ENCODE results near the gene RGS11. TPM values are rescaled to one million over a fixed set of nuclear protein-coding genes. Genes with fewer than 3 reads are reported as not detected.

Gene RGS11
- total and polyA plus RNA-seq, 10 donors = 0.79 to 5.4 (median 2.2) TPM

- no peaks in the 10 kb centered on the region for H3K9me3 ChIP-seq
- WGBS, 5 donors = 92 to 96% (median 95%) methylated on average over 14 to 35 of the region's 35 CpGs
- H3K27ac ChIP-seq = no peak overlapping the region
- no peaks in the 10 kb centered on the region for H3K27me3 ChIP-seq (replicated peaks in 1 of 7)
- DNase-seq = no peak
- TF ChIP-seq CTCF (IDR thresholded peaks at IDR 0.05 in 8 of 11, conservative IDR thresholded peaks at IDR 0.05 in 3 of 11) = no peak
- no peak for TF ChIP-seq POLR2A (IDR thresholded peaks at IDR 0.05)
- TF ChIP-seq POLR2AphosphoS5 (IDR thresholded peaks at IDR 0.05) = no peak
- peaks cover 0 to 7% (median 0%) of the 10 kb centered on the region in 6 donors for H3K4me1 ChIP-seq
- intact Hi-C loops (cut with DNase I; ENCODE audit: low total_unique reads) = no loop called here
- H3K4me3 ChIP-seq = no peak overlapping the region
- peaks cover 0 to 74% (median 55%) of the 10 kb centered on the region in 6 donors for H3K36me3 ChIP-seq
Measured at GRCh38 chr16:263182-263774, 12.5 kb downstream of the RGS11 start.

- no peak overlapping the region for H3K27ac ChIP-seq
- no peak for DNase-seq
- peaks cover 0 to 7% (median 0%) of the 10 kb centered on the region in 6 donors for H3K4me1 ChIP-seq
- WGBS, 5 donors = 89 to 97% (median 94%) methylated on average over 28 to 29 of the region's 29 CpGs
- H3K27me3 ChIP-seq (replicated peaks in 1 of 7) = no peaks in the 10 kb centered on the region
- TF ChIP-seq CTCF (IDR thresholded peaks at IDR 0.05 in 8 of 11, conservative IDR thresholded peaks at IDR 0.05 in 3 of 11) (no peak), POLR2A (IDR thresholded peaks at IDR 0.05) (no peak), POLR2AphosphoS5 (IDR thresholded peaks at IDR 0.05) (no peak)
- H3K4me3 ChIP-seq = no peak overlapping the region
- no peaks in the 10 kb centered on the region for H3K9me3 ChIP-seq
- intact Hi-C loops (cut with DNase I; ENCODE audit: low total_unique reads) = no loop called here
- H3K36me3 ChIP-seq = peaks cover 0 to 82% (median 55%) of the 10 kb centered on the region in 6 donors
Measured at GRCh38 chr16:262121-262745, 13.5 kb downstream of the RGS11 start.

- no peak overlapping the region for H3K27ac ChIP-seq
- H3K4me1 ChIP-seq = peaks cover 0 to 7% (median 0%) of the 10 kb centered on the region in 6 donors
- H3K27me3 ChIP-seq (replicated peaks in 1 of 7) = no peaks in the 10 kb centered on the region
- H3K9me3 ChIP-seq = no peaks in the 10 kb centered on the region
- intact Hi-C loops (cut with DNase I; ENCODE audit: low total_unique reads) = no loop called here
- TF ChIP-seq CTCF (IDR thresholded peaks at IDR 0.05 in 8 of 11, conservative IDR thresholded peaks at IDR 0.05 in 3 of 11) (no peak), POLR2A (IDR thresholded peaks at IDR 0.05) (no peak), POLR2AphosphoS5 (IDR thresholded peaks at IDR 0.05) (no peak)
- H3K36me3 ChIP-seq = peaks cover 0 to 93% (median 57%) of the 10 kb centered on the region in 6 donors
- no peak overlapping the region for H3K4me3 ChIP-seq
- WGBS, 5 donors = 88 to 94% (median 90%) methylated on average over 24 to 28 of the region's 28 CpGs
- DNase-seq = no peak
Measured at GRCh38 chr16:261031-261691, 14.6 kb downstream of the RGS11 start.

- WGBS, 5 donors = 93 to 97% (median 96%) methylated on average over 17 to 19 of the region's 19 CpGs
- H3K27ac ChIP-seq = no peak overlapping the region
- H3K36me3 ChIP-seq = peaks cover 0 to 96% (median 62%) of the 10 kb centered on the region in 6 donors
Measured at GRCh38 chr16:260326-260725, 15.4 kb downstream of the RGS11 start.

More at GRCh38 chr16:260326-260725, 15.4 kb downstream of the RGS11 start:
- TF ChIP-seq POLR2A (IDR thresholded peaks at IDR 0.05) = no peak
- TF ChIP-seq POLR2AphosphoS5 (IDR thresholded peaks at IDR 0.05) = no peak
- TF ChIP-seq CTCF (IDR thresholded peaks at IDR 0.05 in 8 of 11, conservative IDR thresholded peaks at IDR 0.05 in 3 of 11) = no peak
- no peak overlapping the region for H3K4me3 ChIP-seq
- H3K27me3 ChIP-seq (replicated peaks in 1 of 7) = no peaks in the 10 kb centered on the region
- H3K4me1 ChIP-seq = peaks cover 0 to under 1% (median 0%) of the 10 kb centered on the region in 6 donors
- no peaks in the 10 kb centered on the region for H3K9me3 ChIP-seq
- DNase-seq = no peak
- intact Hi-C loops (cut with DNase I; ENCODE audit: low total_unique reads) = no loop called here
